Tibial nerve (tissue), 4 donors: ENCODE measurements around the gene DHFR. TPM values are rescaled to one million over a fixed set of nuclear protein-coding genes. Genes with fewer than 3 reads are reported as not detected.

Experiments
- DNase-seq, 2 donors: peaks; one replicate each; pipeline ENCODE4 v3.0.0-alpha.2; 2019; ENCODE audit warnings: low spot score in 2 of 2
- H3K27ac ChIP-seq, 4 donors: fragments of 200-600 bp; sonication (generic) in 3 of 4; one replicate each; pipeline ENCODE4 v1.5.1; 2017 to 2019; ENCODE audit warnings: mild to moderate bottlenecking in 1 of 4
- H3K27me3 ChIP-seq, 2 donors: fragments of 200-600 bp; sonication (generic) in 1 of 2; one replicate each; pipeline versions ENCODE4 v1.5.1 to v1.6.0; 2017 to 2019
- H3K36me3 ChIP-seq, 3 donors: fragments of 200-600 bp; sonication (generic); one replicate each; pipeline ENCODE4 v1.5.1; 2018 to 2019
- H3K4me1 ChIP-seq, 4 donors: fragments of 200-600 bp; sonication (generic) in 3 of 4; one replicate each; pipeline ENCODE4 v1.5.1; 2017 to 2019
- H3K4me3 ChIP-seq, 4 donors: fragments of 200-600 bp; sonication (generic) in 3 of 4; one replicate each; pipeline ENCODE4 v1.5.1; 2017 to 2019; ENCODE audit warnings: mild to moderate bottlenecking in 1 of 4, moderate library complexity in 1 of 4
- H3K9me3 ChIP-seq, 4 donors: fragments of 200-600 bp; sonication (generic) in 3 of 4; one replicate each; pipeline ENCODE4 v1.5.1; 2017 to 2019
- EP300 ChIP-seq, 2 donors: sonication (generic); formaldehyde crosslinking; IDR thresholded peaks; one replicate each; pipeline ENCODE4 v1.6.1; 2017; ENCODE audit warnings: antibody characterized with exemption in 2 of 2, mild to moderate bottlenecking in 1 of 2
- POLR2A ChIP-seq, 2 donors: fragments of 450-650 bp; IDR thresholded peaks; one replicate each; pipeline ENCODE4 v1.6.1; 2017; ENCODE audit warnings: antibody characterized with exemption in 2 of 2, mild to moderate bottlenecking in 2 of 2, moderate library complexity in 2 of 2
- whole genome bisulfite sequencing, 2 donors: methylation state at CpG; one replicate each; pipeline ENCODE4 v1.1.5; 2018; 5-methylcytosine and 5-hydroxymethylcytosine counted together
- total RNA-seq, 4 donors: library from RNA; depleted of rRNA; stranded (reverse); fragments of >200 nt; gene quantifications; one replicate each; pipeline ENCODE4 v1.1.0, GENCODE V29; 2016
- TF ChIP-seq, protein P1 (sequence below), 5 experiments: fragments of 200-600 bp in 3 of 5; fragments of 450-650 bp in 2 of 5; sonication (generic) in 3 of 5; IDR thresholded peaks; one replicate each; pipeline ENCODE4 v1.5.1; 2016 to 2019; ENCODE audit warnings: antibody characterized with exemption in 5 of 5, mild to moderate bottlenecking in 3 of 5, moderate library complexity in 2 of 5

The DHFR gene
- total RNA-seq, 4 donors from 2014 or later: 4.8 to 20.8 (median 12.0) TPM

DNA sequence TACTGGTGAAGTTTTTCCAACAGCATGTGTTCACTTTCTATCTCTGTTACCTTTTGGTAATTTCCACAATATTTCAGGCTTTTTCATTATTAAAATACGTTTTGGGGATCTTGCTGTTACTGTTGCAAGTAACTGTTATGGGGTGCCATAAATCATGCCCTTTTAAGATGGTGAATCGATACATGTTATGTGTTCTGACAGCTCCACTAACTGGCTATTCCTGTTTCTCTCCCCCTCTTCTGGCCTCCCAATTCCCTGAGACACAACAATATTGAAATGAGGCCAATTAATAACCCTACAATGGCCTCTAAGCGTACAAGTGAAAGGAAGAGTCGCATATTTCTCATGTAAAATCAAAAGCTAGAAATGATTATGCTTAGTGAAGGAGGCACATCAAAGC is 13.4 kb downstream of the DHFR start:
- peaks cover 0 to 90% (median 0%) of the 10 kb centered on the region in 3 donors for H3K36me3 ChIP-seq
- DNase-seq: no peak
- no peak overlapping the region for H3K27ac ChIP-seq
- no peaks in the 10 kb centered on the region for H3K4me1 ChIP-seq
- TF ChIP-seq EP300 (IDR thresholded peaks at IDR 0.05) (no peak), POLR2A (IDR thresholded peaks at IDR 0.05) (no peak)
- TF ChIP-seq, protein P1, sequence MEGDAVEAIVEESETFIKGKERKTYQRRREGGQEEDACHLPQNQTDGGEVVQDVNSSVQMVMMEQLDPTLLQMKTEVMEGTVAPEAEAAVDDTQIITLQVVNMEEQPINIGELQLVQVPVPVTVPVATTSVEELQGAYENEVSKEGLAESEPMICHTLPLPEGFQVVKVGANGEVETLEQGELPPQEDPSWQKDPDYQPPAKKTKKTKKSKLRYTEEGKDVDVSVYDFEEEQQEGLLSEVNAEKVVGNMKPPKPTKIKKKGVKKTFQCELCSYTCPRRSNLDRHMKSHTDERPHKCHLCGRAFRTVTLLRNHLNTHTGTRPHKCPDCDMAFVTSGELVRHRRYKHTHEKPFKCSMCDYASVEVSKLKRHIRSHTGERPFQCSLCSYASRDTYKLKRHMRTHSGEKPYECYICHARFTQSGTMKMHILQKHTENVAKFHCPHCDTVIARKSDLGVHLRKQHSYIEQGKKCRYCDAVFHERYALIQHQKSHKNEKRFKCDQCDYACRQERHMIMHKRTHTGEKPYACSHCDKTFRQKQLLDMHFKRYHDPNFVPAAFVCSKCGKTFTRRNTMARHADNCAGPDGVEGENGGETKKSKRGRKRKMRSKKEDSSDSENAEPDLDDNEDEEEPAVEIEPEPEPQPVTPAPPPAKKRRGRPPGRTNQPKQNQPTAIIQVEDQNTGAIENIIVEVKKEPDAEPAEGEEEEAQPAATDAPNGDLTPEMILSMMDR (IDR thresholded peaks at IDR 0.05): no peak
- WGBS, 2 donors: 87% methylated on average over 4 of the region's 4 CpGs
- no peak overlapping the region for H3K4me3 ChIP-seq
- H3K27me3 ChIP-seq: no peaks in the 10 kb centered on the region
- H3K9me3 ChIP-seq: no peaks in the 10 kb centered on the region

DNA sequence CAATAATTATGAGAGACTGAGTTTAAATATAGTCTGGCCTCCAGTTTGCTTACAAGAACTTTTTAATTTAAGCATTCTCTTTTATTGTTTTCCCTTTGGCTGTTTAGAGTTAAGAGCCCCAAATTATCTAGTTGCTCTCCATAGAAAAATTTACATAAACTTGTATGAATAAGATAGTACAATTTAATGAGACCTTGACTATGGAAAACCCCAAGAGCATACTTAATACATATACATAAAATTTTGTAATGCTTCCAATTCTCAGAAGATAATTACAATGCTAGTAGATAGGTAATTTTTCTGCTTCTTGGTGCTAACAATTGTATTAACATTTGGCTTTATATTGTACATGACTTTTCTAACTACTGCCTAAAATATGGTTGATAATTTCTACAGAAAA is 20.6 kb downstream of the DHFR start:
- H3K27me3 ChIP-seq: no peaks in the 10 kb centered on the region
- peaks cover 0 to 61% (median 0%) of the 10 kb centered on the region in 3 donors for H3K36me3 ChIP-seq
- no peaks in the 10 kb centered on the region for H3K4me1 ChIP-seq
- H3K9me3 ChIP-seq: no peaks in the 10 kb centered on the region
- no peak overlapping the region for H3K4me3 ChIP-seq
- TF ChIP-seq EP300 (IDR thresholded peaks at IDR 0.05) (no peak), POLR2A (IDR thresholded peaks at IDR 0.05) (no peak)
- TF ChIP-seq, protein P1 (IDR thresholded peaks at IDR 0.05): no peak
- no peak overlapping the region for H3K27ac ChIP-seq
- no peak for DNase-seq

DNA sequence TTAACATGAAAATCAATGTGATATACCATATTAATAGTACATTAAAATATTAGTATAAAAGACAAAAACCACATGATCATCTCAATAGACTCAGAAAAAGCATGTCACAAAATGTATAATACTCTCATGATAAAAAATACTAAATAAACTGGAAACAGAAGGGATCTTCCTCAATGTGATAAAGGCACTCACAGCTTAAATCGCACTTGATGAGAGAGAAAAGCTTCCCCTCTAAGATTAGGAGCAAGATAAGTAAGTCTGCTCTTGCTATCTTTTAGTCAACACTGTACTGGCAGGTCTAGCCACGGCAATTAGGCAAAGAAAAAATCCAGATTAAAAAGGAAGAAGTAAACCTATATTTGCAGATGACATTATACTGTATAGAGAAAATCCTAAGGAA is 22.1 kb downstream of the DHFR start:
- Histone ChIP-seq H3K27ac (no peak overlapping the region), H3K27me3 (no peaks in the 10 kb centered on the region), H3K9me3 (no peaks in the 10 kb centered on the region), H3K36me3 (peaks cover 0 to 49% (median 0%) of the 10 kb centered on the region in 3 donors), H3K4me3 (no peak overlapping the region), H3K4me1 (no peaks in the 10 kb centered on the region)
- TF ChIP-seq, protein P1 (IDR thresholded peaks at IDR 0.05): no peak
- no peak for TF ChIP-seq POLR2A (IDR thresholded peaks at IDR 0.05)
- TF ChIP-seq EP300 (IDR thresholded peaks at IDR 0.05): no peak
- 90 to 93% methylated on average over 2 of the region's 2 CpGs for WGBS, 2 donors
- no peak for DNase-seq

DNA sequence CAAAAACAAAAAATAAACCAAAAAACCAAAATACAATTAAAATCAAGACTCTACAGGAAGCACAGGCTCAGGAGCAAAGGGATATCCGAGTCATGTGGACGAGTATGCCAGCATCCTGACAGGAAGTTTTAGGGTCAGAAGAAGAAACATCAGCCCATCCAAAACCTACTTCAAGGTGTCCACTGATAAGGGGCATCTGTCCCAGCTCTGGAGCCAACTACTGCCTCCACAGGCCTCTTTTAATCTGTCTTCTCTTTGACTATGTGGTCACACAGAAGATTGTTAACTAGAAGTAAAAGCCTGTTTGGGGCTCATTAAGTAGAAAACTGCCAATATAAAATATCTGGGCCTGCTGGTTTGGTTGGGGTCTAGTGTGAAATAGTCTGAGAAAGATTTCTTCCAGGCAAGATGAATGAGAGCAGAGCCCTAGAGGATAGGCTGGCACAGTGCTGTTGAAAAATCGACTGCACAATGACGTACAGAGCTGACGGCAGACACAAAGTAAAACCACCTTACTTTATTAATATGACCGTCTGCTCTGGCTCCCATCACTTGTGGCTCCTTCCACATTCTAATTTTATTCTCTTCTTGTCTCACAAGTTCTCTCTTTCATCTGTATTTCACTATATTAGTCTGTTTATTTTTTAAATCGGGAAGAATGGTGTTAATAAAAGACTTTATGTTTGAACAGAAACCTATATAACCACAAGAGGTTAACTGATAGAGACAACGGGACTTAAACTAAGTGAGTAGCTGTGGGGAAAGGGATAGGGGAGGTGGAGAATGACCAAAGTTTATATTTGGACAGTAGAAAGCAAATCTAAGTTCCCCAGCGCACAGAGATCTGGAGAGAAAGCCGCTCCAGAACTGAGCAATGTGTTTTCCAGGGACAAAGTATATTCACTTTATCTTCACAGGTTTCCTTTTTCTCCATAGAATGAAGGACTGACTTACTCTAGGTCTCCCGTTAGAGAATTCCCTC is 23.2 kb downstream of the DHFR start:
- Histone ChIP-seq H3K27ac (no peak overlapping the region), H3K36me3 (peaks cover 0 to 46% (median 0%) of the 10 kb centered on the region in 3 donors), H3K4me3 (no peak overlapping the region), H3K4me1 (no peaks in the 10 kb centered on the region), H3K9me3 (no peaks in the 10 kb centered on the region), H3K27me3 (no peaks in the 10 kb centered on the region)
- 91 to 92% methylated on average over 11 of the region's 11 CpGs for WGBS, 2 donors
- no peak for TF ChIP-seq POLR2A (IDR thresholded peaks at IDR 0.05)
- TF ChIP-seq EP300 (IDR thresholded peaks at IDR 0.05): no peak
- TF ChIP-seq, protein P1 (IDR thresholded peaks at IDR 0.05): no peak
- DNase-seq: no peak

DNA sequence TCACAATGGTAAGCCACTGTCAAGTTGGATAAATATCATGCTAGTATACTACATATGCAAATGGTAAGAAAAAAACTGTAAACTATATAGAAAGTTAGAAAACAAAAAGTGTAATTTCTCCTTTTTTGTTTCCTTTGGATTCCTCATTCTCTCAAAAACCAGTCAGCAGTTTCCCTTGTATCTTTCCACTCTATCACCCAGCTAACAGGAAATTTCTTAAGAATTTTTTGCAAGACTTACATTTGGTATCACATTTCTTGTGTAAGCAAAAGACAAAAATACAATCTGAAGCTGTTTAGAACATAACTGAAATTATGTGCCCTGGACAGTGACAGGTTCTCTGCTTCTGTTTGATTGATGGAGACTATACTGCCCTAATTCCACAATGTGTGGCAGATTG is 25.5 kb downstream of the DHFR start:
- DNase-seq: no peak
- Histone ChIP-seq H3K36me3 (peaks cover 0 to 39% (median 0%) of the 10 kb centered on the region in 3 donors), H3K4me3 (no peak overlapping the region), H3K27me3 (no peaks in the 10 kb centered on the region), H3K9me3 (no peaks in the 10 kb centered on the region), H3K27ac (no peak overlapping the region), H3K4me1 (no peaks in the 10 kb centered on the region)
- no peak for TF ChIP-seq EP300 (IDR thresholded peaks at IDR 0.05)
- TF ChIP-seq, protein P1 (IDR thresholded peaks at IDR 0.05): no peak
- no peak for TF ChIP-seq POLR2A (IDR thresholded peaks at IDR 0.05)
